Activated CD4-positive, alpha-beta T cell treated with anti-CD3 and anti-CD28 coated beads, Interleukin-10, Interleukin-2, amounts not matched to agents 100 ng/mL and 50 ng/mL, durations not matched to agents 16 hours and 8 hours (primary cell): Measurements from ENCODE around the gene TTLL11.
"Not testable (repeated sequence)": the region's sequence is repeated elsewhere in the genome, so short reads cannot be mapped to it uniquely, and the experiment has no call there.

Experiments used
- DNase-seq: peaks from one replicate; pipeline ENCODE4 v3.0.0-alpha.2; 2020

The TTLL11 gene

GRCh38 chr9:122040561-122041242 is 52.4 kb downstream of the TTLL11 start:
- DNase-seq, result no peak

GRCh38 chr9:122039234-122039633 is 53.9 kb downstream of the TTLL11 start:
- no peak for DNase-seq

- no peak for DNase-seq
Measured at GRCh38 chr9:122036988-122037387, 56.1 kb downstream of the TTLL11 start.

GRCh38 chr9:122036408-122036807 is 56.7 kb downstream of the TTLL11 start:
- no peak for DNase-seq

- DNase-seq, result no peak
Measured at GRCh38 chr9:122033775-122034373, 59.2 kb downstream of the TTLL11 start.

GRCh38 chr9:122032346-122032745 is 60.8 kb downstream of the TTLL11 start:
- no peak for DNase-seq

- no peak for DNase-seq
Measured at GRCh38 chr9:122031776-122032175, 61.3 kb downstream of the TTLL11 start.

- DNase-seq, result no peak
Measured at GRCh38 chr9:122031157-122031556, 62.0 kb downstream of the TTLL11 start.

GRCh38 chr9:122030357-122030756 is 62.8 kb downstream of the TTLL11 start:
- DNase-seq, result no peak

- no peak for DNase-seq
Measured at GRCh38 chr9:122029898-122030297, 63.2 kb downstream of the TTLL11 start.

GRCh38 chr9:122028089-122028488 is 65.0 kb downstream of the TTLL11 start:
- no peak for DNase-seq

GRCh38 chr9:122020398-122020797 is 72.7 kb downstream of the TTLL11 start:
- no peak for DNase-seq

GRCh38 chr9:122016744-122017143 is 76.4 kb downstream of the TTLL11 start:
- DNase-seq, result no peak

GRCh38 chr9:122016309-122016708 is 76.8 kb downstream of the TTLL11 start:
- DNase-seq, result no peak

- no peak for DNase-seq
Measured at GRCh38 chr9:122015170-122015821, 77.8 kb downstream of the TTLL11 start.

- DNase-seq, result no peak
Measured at GRCh38 chr9:122011818-122012498, 81.2 kb downstream of the TTLL11 start.

- DNase-seq, result no peak
Measured at GRCh38 chr9:122008559-122008958, 84.5 kb downstream of the TTLL11 start.

GRCh38 chr9:122007837-122008236 is 85.3 kb downstream of the TTLL11 start:
- no peak for DNase-seq

GRCh38 chr9:122005597-122005996 is 87.5 kb downstream of the TTLL11 start:
- DNase-seq, result no peak

- no peak for DNase-seq
Measured at GRCh38 chr9:122004589-122004988, 88.5 kb downstream of the TTLL11 start.

GRCh38 chr9:122001491-122002201 is 91.5 kb downstream of the TTLL11 start:
- no peak for DNase-seq

- not testable (repeated sequence) for DNase-seq
Measured at GRCh38 chr9:122000526-122000925, 92.6 kb downstream of the TTLL11 start.

GRCh38 chr9:121999556-121999955 is 93.6 kb downstream of the TTLL11 start:
- no peak for DNase-seq
